Astrocyte of the cerebellum (primary cell): Measurements from ENCODE around the gene MED26.

Source experiments
- DNase-seq: peaks from one replicate; pipeline ENCODE4 v3.0.0-alpha.2; 2011; ENCODE audit warnings: low read depth
- H3K4me3 ChIP-seq: 2 replicates; pipeline ENCODE4 v1.5.1; 2011; ENCODE audit warnings: mild to moderate bottlenecking, low read depth, low read length, moderate library complexity
- CTCF ChIP-seq: IDR thresholded peaks from 2 replicates; pipeline ENCODE4 v1.5.1; 2012; ENCODE audit warnings: low read length, low read depth, moderate library complexity, mild to moderate bottlenecking; ENCODE audit errors: missing control alignments
- in situ Hi-C: cut with HindIII; loops from 2 replicates; pipeline ENCODE4 v1.10.0; 2017; ENCODE audit warnings: low sequenced_read_pairs

The MED26 gene

GRCh38 chr19:16577531-16577985 is 50.4 kb downstream of the MED26 start:
- in situ Hi-C loops, result no loop called here
- TF ChIP-seq CTCF, result no peak
- H3K4me3 ChIP-seq, result no peak overlapping the region
- DNase-seq, result no peak

- in situ Hi-C loops, result no loop called here
- no peak for DNase-seq
- TF ChIP-seq CTCF, result no peak
- H3K4me3 ChIP-seq, result no peak overlapping the region
Measured at GRCh38 chr19:16576690-16577530, 51.1 kb downstream of the MED26 start.

GRCh38 chr19:16575861-16576689 is 51.9 kb downstream of the MED26 start:
- in situ Hi-C loops, result no loop called here
- TF ChIP-seq CTCF, result no peak
- no peak for DNase-seq
- no peak overlapping the region for H3K4me3 ChIP-seq

GRCh38 chr19:16575282-16575681 is 52.7 kb downstream of the MED26 start:
- in situ Hi-C loops, result no loop called here
- DNase-seq, result no peak
- no peak overlapping the region for H3K4me3 ChIP-seq
- TF ChIP-seq CTCF, result no peak

- in situ Hi-C loops, result no loop called here
- DNase-seq, result no peak
- no peak for TF ChIP-seq CTCF
- peak overlapping the region; percentile 77 for H3K4me3 ChIP-seq
Measured at GRCh38 chr19:16573925-16574324, 54.1 kb downstream of the MED26 start.

GRCh38 chr19:16573296-16573695 is 54.7 kb downstream of the MED26 start:
- TF ChIP-seq CTCF, result no peak
- peak overlapping the region; percentile 77 for H3K4me3 ChIP-seq
- DNase-seq, result no peak
- in situ Hi-C loops, result no loop called here
